ENCODE results near the gene PIP4K2C. TPM values are rescaled to one million over a fixed set of nuclear protein-coding genes. Genes with fewer than 3 reads are reported as not detected.

PIP4K2C gene
- total RNA-seq, 1 experiment from 2014 or later: 26.0 TPM

Other genes with a start within 250 kb of the PIP4K2C start
- 26.5 and 34.0 TPM in 2 replicates for gene R3HDM2, start 160.1 kb upstream of the PIP4K2C start, total RNA-seq (2014; rRNA removed; shearing (Covaris generic))
- not detected in 2 replicates for gene INHBC, start 156.4 kb upstream of the PIP4K2C start, total RNA-seq (2014; rRNA removed; shearing (Covaris generic))
- 9.6 and 10.4 TPM in 2 replicates for gene INHBE, start 135.9 kb upstream of the PIP4K2C start, total RNA-seq (2014; rRNA removed; shearing (Covaris generic))
- 9.7 and 13.1 TPM in 2 replicates for gene GLI1, start 131.4 kb upstream of the PIP4K2C start, total RNA-seq (2014; rRNA removed; shearing (Covaris generic))
- 2.6 and 6.3 TPM in 2 replicates for gene ARHGAP9, start 111.3 kb upstream of the PIP4K2C start, total RNA-seq (2014; rRNA removed; shearing (Covaris generic))
- 223 and 297 TPM in 2 replicates for gene MARS1, start 103.1 kb upstream of the PIP4K2C start, total RNA-seq (2014; rRNA removed; shearing (Covaris generic))
- gene DDIT3, start 70.7 kb upstream of the PIP4K2C start, total RNA-seq (2014; rRNA removed; shearing (Covaris generic)): 7.1 and 8.3 TPM in 2 replicates
- 3.8 and 4.2 TPM in 2 replicates for gene MBD6, start 68.4 kb upstream of the PIP4K2C start, total RNA-seq (2014; rRNA removed; shearing (Covaris generic))
- 98.2 and 125 TPM in 2 replicates for gene DCTN2, start 44.0 kb upstream of the PIP4K2C start, total RNA-seq (2014; rRNA removed; shearing (Covaris generic))
- gene KIF5A, start 41.1 kb upstream of the PIP4K2C start, total RNA-seq (2014; rRNA removed; shearing (Covaris generic)): 1.0 and 1.3 TPM in 2 replicates
- gene DTX3, start 13.6 kb downstream of the PIP4K2C start, total RNA-seq (2014; rRNA removed; shearing (Covaris generic)): 42.9 and 52.9 TPM in 2 replicates
- 8.7 and 19.8 TPM in 2 replicates for gene ARHGEF25, start 20.2 kb downstream of the PIP4K2C start, total RNA-seq (2014; rRNA removed; shearing (Covaris generic))
- gene B4GALNT1, start 42.0 kb downstream of the PIP4K2C start, total RNA-seq (2014; rRNA removed; shearing (Covaris generic)): 0.59 and 0.70 TPM in 2 replicates
- 65.5 and 74.1 TPM in 2 replicates for gene OS9, start 102.9 kb downstream of the PIP4K2C start, total RNA-seq (2014; rRNA removed; shearing (Covaris generic))
- 0.30 and 0.35 TPM in 2 replicates for gene AGAP2, start 147.6 kb downstream of the PIP4K2C start, total RNA-seq (2014; rRNA removed; shearing (Covaris generic))
- gene TSPAN31, start 153.8 kb downstream of the PIP4K2C start, total RNA-seq (2014; rRNA removed; shearing (Covaris generic)): 12.9 and 17.6 TPM in 2 replicates
- 234 and 275 TPM in 2 replicates for gene CDK4, start 161.1 kb downstream of the PIP4K2C start, total RNA-seq (2014; rRNA removed; shearing (Covaris generic))
- gene MARCHF9, start 163.9 kb downstream of the PIP4K2C start, total RNA-seq (2014; rRNA removed; shearing (Covaris generic)): 1.9 and 4.3 TPM in 2 replicates
- 0.26 and 0.59 TPM in 2 replicates for gene CYP27B1, start 175.9 kb downstream of the PIP4K2C start, total RNA-seq (2014; rRNA removed; shearing (Covaris generic))
- 7.1 and 13.8 TPM in 2 replicates for gene METTL1, start 180.9 kb downstream of the PIP4K2C start, total RNA-seq (2014; rRNA removed; shearing (Covaris generic))
- gene EEF1AKMT3, start 181.4 kb downstream of the PIP4K2C start, total RNA-seq (2014; rRNA removed; shearing (Covaris generic)): 3.2 and 3.6 TPM in 2 replicates
- gene TSFM, start 191.6 kb downstream of the PIP4K2C start, total RNA-seq (2014; rRNA removed; shearing (Covaris generic)): 57.7 and 67.8 TPM in 2 replicates
- gene AVIL, start 227.5 kb downstream of the PIP4K2C start, total RNA-seq (2014; rRNA removed; shearing (Covaris generic)): 0.38 TPM in 1 of 2 replicates, not detected in the other

All from H7 (cell line).